ENCODE measurements around the gene TCP10L. TPM values are rescaled to one million over a fixed set of nuclear protein-coding genes. Genes with fewer than 3 reads are reported as not detected.

Gene TCP10L
- total and polyA plus RNA-seq, 2 of the 13 experiments (the other 11 are each of a cell fraction or from before 2014, with no cell fraction given) = 0.90 to 2.4 TPM

GRCh38 chr21:32572574-32573420, 12.5 kb downstream of the TCP10L start (continued):
- TF ChIP-seq, protein P1, sequence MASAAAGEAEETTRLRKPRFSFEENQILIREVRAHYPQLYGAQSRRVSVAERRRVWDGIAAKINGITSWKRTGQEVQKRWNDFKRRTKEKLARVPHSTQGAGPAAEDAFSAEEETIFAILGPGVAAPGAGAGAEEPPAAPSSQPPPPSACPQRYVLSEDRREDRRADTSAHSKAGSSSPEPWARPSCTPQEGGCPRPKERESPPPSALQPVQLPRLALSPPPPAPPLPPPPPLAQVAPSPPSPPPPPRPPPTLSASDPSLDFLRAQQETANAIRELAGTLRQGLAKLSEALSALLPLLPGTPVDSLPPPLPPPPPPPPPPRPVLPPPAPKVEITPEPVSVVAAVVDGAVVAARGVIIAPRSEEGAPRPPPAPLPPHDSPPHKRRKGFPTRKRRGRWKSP (CRISPR knock-in tag; IDR thresholded peaks at IDR 0.05) = 0 out of 2 replicates have a peak, but pooled peaks have one; percentile 23
- TF ChIP-seq, protein P2, sequence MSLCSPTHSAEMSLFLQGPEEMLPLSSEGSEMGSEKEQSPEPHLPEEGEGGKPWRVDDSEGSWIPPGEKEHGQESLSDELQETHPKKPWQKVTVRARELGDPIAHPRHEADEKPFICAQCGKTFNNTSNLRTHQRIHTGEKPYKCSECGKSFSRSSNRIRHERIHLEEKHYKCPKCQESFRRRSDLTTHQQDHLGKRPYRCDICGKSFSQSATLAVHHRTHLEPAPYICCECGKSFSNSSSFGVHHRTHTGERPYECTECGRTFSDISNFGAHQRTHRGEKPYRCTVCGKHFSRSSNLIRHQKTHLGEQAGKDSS (CRISPR knock-in tag; IDR thresholded peaks at IDR 0.05; ENCODE audit: borderline replicate concordance, low read depth) = peak; percentile 56; the same call in 1 of the 2 replicates
- TF ChIP-seq, protein P3, sequence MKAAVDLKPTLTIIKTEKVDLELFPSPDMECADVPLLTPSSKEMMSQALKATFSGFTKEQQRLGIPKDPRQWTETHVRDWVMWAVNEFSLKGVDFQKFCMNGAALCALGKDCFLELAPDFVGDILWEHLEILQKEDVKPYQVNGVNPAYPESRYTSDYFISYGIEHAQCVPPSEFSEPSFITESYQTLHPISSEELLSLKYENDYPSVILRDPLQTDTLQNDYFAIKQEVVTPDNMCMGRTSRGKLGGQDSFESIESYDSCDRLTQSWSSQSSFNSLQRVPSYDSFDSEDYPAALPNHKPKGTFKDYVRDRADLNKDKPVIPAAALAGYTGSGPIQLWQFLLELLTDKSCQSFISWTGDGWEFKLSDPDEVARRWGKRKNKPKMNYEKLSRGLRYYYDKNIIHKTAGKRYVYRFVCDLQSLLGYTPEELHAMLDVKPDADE (CRISPR knock-in tag; IDR thresholded peaks at IDR 0.05) = no peak
- no peak for TF ChIP-seq NKX3-1 (CRISPR knock-in tag; IDR thresholded peaks at IDR 0.05)

DNA sequence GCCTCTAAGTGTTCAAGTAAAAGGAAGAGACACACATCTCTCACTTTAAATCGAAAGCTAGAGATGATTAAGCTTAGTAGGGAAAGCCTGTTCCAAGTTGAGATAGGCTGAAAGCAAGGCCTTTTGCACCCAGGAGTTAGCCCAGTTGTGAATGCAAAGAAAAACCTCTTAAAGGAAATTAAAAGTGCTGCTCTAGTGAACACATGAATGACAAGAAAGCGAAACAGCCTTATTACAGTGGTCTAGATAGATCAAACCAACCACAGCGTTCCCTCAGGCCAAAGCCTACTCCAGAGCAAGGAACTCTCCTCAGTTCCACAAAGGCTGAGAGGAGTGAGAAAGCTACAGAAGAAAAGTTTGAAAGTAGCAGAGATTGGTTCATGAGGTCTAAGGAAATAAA, 14.9 kb downstream of the TCP10L start:
- H3K9me3 ChIP-seq (ENCODE audit: low read length) = no peaks in the 10 kb centered on the region
- DNase-seq (ENCODE audit: low spot score) (no peak), FAIRE-seq (no peak), ATAC-seq (no peak)
- peak overlapping the region in 1 of 3 experiments; percentile 79; a peak in 1 of 6 replicates for H3K4me3 ChIP-seq (replicated peaks in 1 of 3; ENCODE audit: insufficient read depth in 1 of 3, low read depth in 2 of 3, low read length in 3 of 3)
- H4K20me1 ChIP-seq (ENCODE audit: insufficient read depth, low read length) = no peaks in the 10 kb centered on the region
- POLR2A ChIA-PET = interaction anchor here (1.5 to 1.7 kb wide), 2 partner anchors 10 to 23 kb away, joined by 6 to 7 read pairs; no protein-coding TSS in a partner anchor
- H3K9ac ChIP-seq (ENCODE audit: insufficient read depth, low read depth, low read length) = no peak overlapping the region
- BruUV-seq (replicated peaks) = no TSS peak
- CTCF ChIA-PET (ENCODE audit: low intra/inter-chr PET ratio, low total read pairs) = interaction anchor here (1.3 to 1.8 kb wide), 2 partner anchors 31 to 167 kb away, joined by 4 to 5 read pairs; no protein-coding TSS in a partner anchor
- H3K27me3 ChIP-seq (ENCODE audit: control insufficient read depth in 1 of 2, insufficient read depth in 2 of 2, low read length in 2 of 2) = no peaks in the 10 kb centered on the region
- WGBS (ENCODE audit: low lambda C conversion rate) = 88% methylated on average over 3 of the region's 3 CpGs
- peak overlapping the region; percentile 92; the same call in 1 of the 2 replicates for H3K4me2 ChIP-seq (ENCODE audit: low read depth, low read length)
- in situ Hi-C loops (cut with HindIII; ENCODE audit: extremely low pct_ligation_motif_present, low pct_unique_long_range_greater_than_20kb) = no loop called here
- H2AFZ ChIP-seq (ENCODE audit: low read length) = no peak overlapping the region
- intact Hi-C loops (cut with micrococcal nuclease; ENCODE audit: unreplicated experiment) = no loop called here
- H3K79me2 ChIP-seq (ENCODE audit: insufficient read depth, low read length) = no peaks in the 10 kb centered on the region
- no peak overlapping the region for H3K27ac ChIP-seq (ENCODE audit: extremely low read length, insufficient read depth, low read length)
- no peaks in the 10 kb centered on the region; a peak in 1 of 5 replicates for H3K36me3 ChIP-seq (replicated peaks in 1 of 2; ENCODE audit: control insufficient read depth in 1 of 2, insufficient read depth in 2 of 2, low read length in 2 of 2)
- H3K4me1 ChIP-seq (ENCODE audit: insufficient read depth, low read length) = peaks cover 36% of the 10 kb centered on the region
- TF ChIP-seq PBX2 (CRISPR knock-in tag; IDR thresholded peaks at IDR 0.05) = no peak
- no peak for TF ChIP-seq ZNF7 (CRISPR knock-in tag; IDR thresholded peaks at IDR 0.05)
- no peak for TF ChIP-seq SAFB2 (CRISPR knock-in tag; IDR thresholded peaks at IDR 0.05; ENCODE audit: borderline replicate concordance, low read depth)
- no peak for TF ChIP-seq ZNF83 (CRISPR knock-in tag; IDR thresholded peaks at IDR 0.05; ENCODE audit: borderline replicate concordance)
- no peak for TF ChIP-seq HNRNPH1 (optimal IDR thresholded peaks at IDR 0.05; ENCODE audit: low read depth, low read length)
- no peak for TF ChIP-seq RFXAP (CRISPR knock-in tag; IDR thresholded peaks at IDR 0.05; ENCODE audit: borderline replicate concordance)
- no peak for TF ChIP-seq ZNF558 (CRISPR knock-in tag; IDR thresholded peaks at IDR 0.05; ENCODE audit: borderline replicate concordance)
- no peak for TF ChIP-seq TP53 (CRISPR knock-in tag; conservative IDR thresholded peaks at IDR 0.05)
- no peak for TF ChIP-seq HIVEP1 (CRISPR knock-in tag; IDR thresholded peaks at IDR 0.05)
- no peak for TF ChIP-seq RFXANK (CRISPR knock-in tag; IDR thresholded peaks at IDR 0.05)
- no peak for TF ChIP-seq GZF1 (CRISPR knock-in tag; IDR thresholded peaks at IDR 0.05)
- TF ChIP-seq PRMT3 (CRISPR knock-in tag; IDR thresholded peaks at IDR 0.05; ENCODE audit: borderline replicate concordance, low read depth) = no peak
- TF ChIP-seq ZSCAN29 (CRISPR knock-in tag; conservative IDR thresholded peaks at IDR 0.05) = no peak

All from HepG2 (cell line).